Upper lobe of right lung (tissue), 1 donor: ENCODE measurements around the gene KCND1. TPM values are rescaled to one million over a fixed set of nuclear protein-coding genes. Genes with fewer than 3 reads are reported as not detected.

ENCODE experiments used
- ATAC-seq: fragments of 200-7000 bp; cut with Tn5 transposase; one replicate; pipeline ENCODE4 v1.9.1; 2020; ENCODE audit warnings: mild to moderate bottlenecking, moderate library complexity
- DNase-seq: peaks from one replicate; pipeline ENCODE4 v3.0.0-alpha.2; 2020
- H3K27ac ChIP-seq: fragments of 200-600 bp; one replicate; pipeline ENCODE4 v1.8.0; 2022
- H3K27me3 ChIP-seq: fragments of 200-600 bp; one replicate; pipeline ENCODE4 v1.8.0; 2022; ENCODE audit warnings: mild to moderate bottlenecking
- H3K36me3 ChIP-seq: fragments of 200-600 bp; one replicate; pipeline ENCODE4 v1.8.0; 2022
- H3K4me1 ChIP-seq: fragments of 200-600 bp; one replicate; pipeline ENCODE4 v1.8.0; 2022
- H3K4me3 ChIP-seq: fragments of 200-600 bp; one replicate; pipeline ENCODE4 v1.8.0; 2022; ENCODE audit warnings: mild to moderate bottlenecking
- H3K9me3 ChIP-seq: fragments of 200-600 bp; one replicate; pipeline ENCODE4 v1.8.0; 2022
- CTCF ChIP-seq: fragments of 200-600 bp; IDR thresholded peaks from one replicate; pipeline ENCODE4 v1.8.0; 2022; ENCODE audit warnings: antibody characterized with exemption
- intact Hi-C: fragments of 100-400 bp; cut with DNase I; formaldehyde crosslinking; loops from one replicate; pipeline ENCODE4 v1.11.0; 2022
- total RNA-seq: library from RNA; stranded (reverse); fragmentation: NEBNext Ultra II Directional; extraction: Animal tissue kit (Norgen Biotek cat#: 25700); gene quantifications from one replicate; pipeline ENCODE4 v1.2.1, GENCODE V29; 2021
- donor health status: DM: no; HTN: yes; CAD: no; lungs with severe emphysema.

KCND1 gene
- total RNA-seq, 1 donor from 2014 or later: 1.2 TPM

DNA sequence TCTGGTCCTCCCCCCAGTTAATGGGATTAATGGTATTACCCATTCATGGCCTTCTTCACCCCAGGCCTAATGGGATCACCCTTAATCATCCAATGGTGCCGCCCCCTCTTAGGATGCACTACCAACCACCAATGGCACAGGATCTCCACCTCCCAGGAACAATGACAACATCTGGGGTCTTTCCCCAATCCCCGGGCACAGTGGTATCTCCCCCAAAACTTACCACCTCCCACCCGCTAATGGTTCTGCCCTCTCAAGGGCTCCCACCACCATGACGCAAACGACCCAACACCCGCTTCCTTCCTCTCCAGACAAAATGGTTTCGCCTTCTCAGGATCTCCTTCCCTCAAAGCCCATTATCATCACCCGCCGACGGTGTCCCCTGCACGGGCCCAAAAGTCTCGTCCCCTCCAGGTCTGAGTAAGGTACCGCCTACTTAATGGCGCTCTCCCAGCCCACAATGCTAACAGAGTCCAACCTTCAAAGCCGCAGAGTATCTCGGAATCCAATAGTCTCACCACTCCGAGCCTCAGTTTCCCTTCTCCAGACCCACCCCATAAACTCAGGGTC lies 30.0 kb upstream of the KCND1 start:
- H3K27ac ChIP-seq: peak overlapping the region; percentile 93
- H3K36me3 ChIP-seq: peaks cover 17% of the 10 kb centered on the region
- no peak for TF ChIP-seq CTCF
- intact Hi-C loops: no loop called here
- H3K9me3 ChIP-seq: no peaks in the 10 kb centered on the region
- DNase-seq: peak; percentile 64
- no peaks in the 10 kb centered on the region for H3K27me3 ChIP-seq
- ATAC-seq: peak; percentile 52
- H3K4me1 ChIP-seq: no peaks in the 10 kb centered on the region
- H3K4me3 ChIP-seq: peak overlapping the region; percentile 63

DNA sequence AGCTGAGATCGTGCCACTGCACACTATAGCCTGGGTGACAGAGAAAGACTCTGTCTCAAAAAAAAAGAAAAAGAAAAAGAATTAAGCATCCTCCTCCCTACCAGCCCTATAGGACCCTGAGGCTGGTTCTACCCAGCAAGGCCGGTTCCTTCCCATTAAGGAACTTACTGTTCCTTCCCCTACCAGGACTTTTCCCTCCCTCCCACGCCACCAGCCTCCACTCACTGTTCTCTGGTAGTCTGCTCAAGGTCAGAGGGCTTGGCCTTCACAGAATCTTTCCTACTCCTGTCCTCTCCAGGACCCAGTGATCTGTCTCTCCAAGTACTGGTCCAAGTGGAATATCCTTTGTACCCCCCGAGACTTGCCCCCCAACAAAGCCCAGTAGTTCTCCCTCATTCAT lies 29.0 kb upstream of the KCND1 start:
- H3K36me3 ChIP-seq: peaks cover 17% of the 10 kb centered on the region
- no peak overlapping the region for H3K4me3 ChIP-seq
- H3K4me1 ChIP-seq: no peaks in the 10 kb centered on the region
- DNase-seq: peak; percentile 63
- no peaks in the 10 kb centered on the region for H3K9me3 ChIP-seq
- ATAC-seq: peak; percentile 38
- intact Hi-C loops: no loop called here
- no peak for TF ChIP-seq CTCF
- no peaks in the 10 kb centered on the region for H3K27me3 ChIP-seq
- H3K27ac ChIP-seq: no peak overlapping the region

GRCh38 chrX:48999030-48999429 lies 27.4 kb upstream of the KCND1 start:
- DNase-seq: no peak
- Histone ChIP-seq H3K4me3 (no peak overlapping the region), H3K27ac (no peak overlapping the region), H3K4me1 (no peaks in the 10 kb centered on the region), H3K27me3 (no peaks in the 10 kb centered on the region), H3K9me3 (no peaks in the 10 kb centered on the region), H3K36me3 (peaks cover 21% of the 10 kb centered on the region)
- no peak for ATAC-seq
- no peak for TF ChIP-seq CTCF
- intact Hi-C loops: no loop called here

- Histone ChIP-seq H3K4me3 (no peak overlapping the region), H3K9me3 (no peaks in the 10 kb centered on the region), H3K36me3 (peaks cover 21% of the 10 kb centered on the region), H3K27me3 (no peaks in the 10 kb centered on the region), H3K4me1 (no peaks in the 10 kb centered on the region), H3K27ac (no peak overlapping the region)
- DNase-seq (no peak), ATAC-seq (no peak)
- TF ChIP-seq CTCF: no peak
- intact Hi-C loops: no loop called here
Measured at GRCh38 chrX:48998391-48998790, 26.7 kb upstream of the KCND1 start.

DNA sequence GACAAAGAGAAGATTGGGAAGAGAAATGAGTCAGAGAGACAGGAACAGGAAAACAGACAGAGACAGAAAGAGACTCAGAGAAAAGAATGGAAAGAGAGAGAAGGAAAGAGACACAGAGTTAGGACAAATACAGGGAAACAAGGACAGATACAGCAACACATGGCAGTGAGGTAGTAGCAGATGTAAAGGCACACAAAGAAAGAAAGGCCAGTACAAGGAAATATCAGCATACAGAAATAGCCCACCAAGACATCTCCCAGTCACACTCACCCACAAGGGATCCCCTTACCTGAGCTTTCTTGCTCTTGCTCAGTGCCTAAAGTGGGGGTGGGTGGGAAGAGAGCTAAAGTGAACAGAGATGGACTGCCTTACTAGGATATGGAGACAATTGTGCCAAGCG lies 26.2 kb upstream of the KCND1 start:
- no peaks in the 10 kb centered on the region for H3K9me3 ChIP-seq
- no peaks in the 10 kb centered on the region for H3K27me3 ChIP-seq
- ATAC-seq (no peak), DNase-seq (no peak)
- intact Hi-C loops: no loop called here
- peaks cover 21% of the 10 kb centered on the region for H3K36me3 ChIP-seq
- no peak overlapping the region for H3K27ac ChIP-seq
- no peaks in the 10 kb centered on the region for H3K4me1 ChIP-seq
- no peak overlapping the region for H3K4me3 ChIP-seq
- TF ChIP-seq CTCF: no peak

DNA sequence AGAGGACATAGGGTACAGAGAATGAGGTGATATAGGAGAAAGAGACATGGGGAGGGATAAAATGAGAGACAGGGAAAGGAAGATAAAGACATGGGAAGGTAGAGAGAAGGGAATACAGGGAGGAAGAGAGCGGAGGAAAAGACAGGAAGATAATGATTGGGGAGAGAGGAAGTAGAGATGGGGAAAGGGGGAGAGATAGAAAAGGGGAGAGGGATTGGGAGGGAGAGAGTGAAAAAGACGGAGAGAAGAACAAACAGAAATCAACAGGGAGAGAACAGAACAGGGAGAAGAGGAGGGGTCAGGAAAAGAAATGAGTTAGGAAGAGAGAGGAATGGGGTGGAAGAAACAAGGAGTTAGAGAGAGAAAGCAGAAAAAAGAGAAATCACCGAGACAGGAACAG lies 25.8 kb upstream of the KCND1 start:
- Histone ChIP-seq H3K27me3 (no peaks in the 10 kb centered on the region), H3K27ac (no peak overlapping the region), H3K9me3 (no peaks in the 10 kb centered on the region), H3K4me3 (no peak overlapping the region), H3K36me3 (peaks cover 21% of the 10 kb centered on the region), H3K4me1 (no peaks in the 10 kb centered on the region)
- no peak for ATAC-seq
- DNase-seq: no peak
- intact Hi-C loops: no loop called here
- no peak for TF ChIP-seq CTCF
